Mononuclear cell (primary cell): Measurements from ENCODE around the gene CTBP1. TPM values are rescaled to one million over a fixed set of nuclear protein-coding genes. Genes with fewer than 3 reads are reported as not detected.

ENCODE experiments used
- H3K27me3 ChIP-seq: 2 replicates; pipeline ENCODE4 v1.6.0; 2011; ENCODE audit warnings: low read length, control low read depth; ENCODE audit not compliant: insufficient read depth
- H3K4me1 ChIP-seq: 2 replicates; pipeline ENCODE4 v1.5.1; 2011; ENCODE audit warnings: mild to moderate bottlenecking, low read length, control low read depth; ENCODE audit not compliant: insufficient read depth
- H3K4me3 ChIP-seq: 2 replicates; pipeline ENCODE4 v1.5.1; 2011; ENCODE audit warnings: mild to moderate bottlenecking, low read length, moderate library complexity
- H3K9me3 ChIP-seq: 2 replicates; pipeline ENCODE4 v1.5.1; 2011; ENCODE audit warnings: low read depth, mild to moderate bottlenecking, control low read depth, low read length
- total RNA-seq: library from RNA; depleted of rRNA; stranded (reverse); fragments of >200 nt; gene quantifications from one replicate; pipeline ENCODE4 v1.2.3, GENCODE V29; 2012

The CTBP1 gene
- total RNA-seq, 1 donor = 125 TPM

- Histone ChIP-seq H3K9me3 (no peaks in the 10 kb centered on the region), H3K4me1 (peaks cover 35% of the 10 kb centered on the region), H3K4me3 (peak overlapping the region; percentile 5)
Observed at GRCh38 chr4:1183985-1184773, 64.8 kb downstream of the CTBP1 start.

GRCh38 chr4:1182313-1182712, 66.6 kb downstream of the CTBP1 start:
- Histone ChIP-seq H3K9me3 (no peaks in the 10 kb centered on the region), H3K27me3 (no peaks in the 10 kb centered on the region), H3K4me1 (peaks cover 35% of the 10 kb centered on the region), H3K4me3 (no peak overlapping the region)

More at GRCh38 chr4:1183985-1184773, 64.8 kb downstream of the CTBP1 start:
- H3K27me3 ChIP-seq = no peaks in the 10 kb centered on the region

- H3K4me3 ChIP-seq = no peak overlapping the region
- H3K9me3 ChIP-seq = no peaks in the 10 kb centered on the region
- H3K4me1 ChIP-seq = peaks cover 26% of the 10 kb centered on the region
- H3K27me3 ChIP-seq = no peaks in the 10 kb centered on the region
Observed at GRCh38 chr4:1180663-1181062, 68.3 kb downstream of the CTBP1 start.

GRCh38 chr4:1179976-1180375, 69.0 kb downstream of the CTBP1 start:
- no peaks in the 10 kb centered on the region for H3K9me3 ChIP-seq
- H3K4me3 ChIP-seq = no peak overlapping the region
- H3K4me1 ChIP-seq = peaks cover 20% of the 10 kb centered on the region
- no peaks in the 10 kb centered on the region for H3K27me3 ChIP-seq

GRCh38 chr4:1179089-1179441, 69.9 kb downstream of the CTBP1 start:
- Histone ChIP-seq H3K4me3 (no peak overlapping the region), H3K4me1 (peaks cover 10% of the 10 kb centered on the region), H3K27me3 (no peaks in the 10 kb centered on the region), H3K9me3 (no peaks in the 10 kb centered on the region)

- Histone ChIP-seq H3K4me1 (peaks cover 5% of the 10 kb centered on the region), H3K9me3 (no peaks in the 10 kb centered on the region), H3K27me3 (no peaks in the 10 kb centered on the region), H3K4me3 (no peak overlapping the region)
Observed at GRCh38 chr4:1178300-1179088, 70.4 kb downstream of the CTBP1 start.

GRCh38 chr4:1177274-1178141, 71.4 kb downstream of the CTBP1 start:
- H3K4me1 ChIP-seq = peaks cover under 1% of the 10 kb centered on the region
- peaks cover 6% of the 10 kb centered on the region for H3K27me3 ChIP-seq
- H3K4me3 ChIP-seq = no peak overlapping the region
- H3K9me3 ChIP-seq = no peaks in the 10 kb centered on the region

GRCh38 chr4:1176398-1177273, 72.3 kb downstream of the CTBP1 start:
- Histone ChIP-seq H3K9me3 (no peaks in the 10 kb centered on the region), H3K4me1 (peaks cover 9% of the 10 kb centered on the region), H3K4me3 (no peak overlapping the region), H3K27me3 (peaks cover 14% of the 10 kb centered on the region)

GRCh38 chr4:1175635-1176229, 73.2 kb downstream of the CTBP1 start:
- Histone ChIP-seq H3K27me3 (peaks cover 18% of the 10 kb centered on the region), H3K9me3 (no peaks in the 10 kb centered on the region), H3K4me1 (peaks cover 15% of the 10 kb centered on the region), H3K4me3 (no peak overlapping the region)

GRCh38 chr4:1174941-1175634, 73.8 kb downstream of the CTBP1 start:
- Histone ChIP-seq H3K4me1 (peaks cover 21% of the 10 kb centered on the region), H3K4me3 (no peak overlapping the region), H3K27me3 (peaks cover 23% of the 10 kb centered on the region), H3K9me3 (no peaks in the 10 kb centered on the region)

- Histone ChIP-seq H3K4me3 (no peak overlapping the region), H3K27me3 (peaks cover 23% of the 10 kb centered on the region), H3K4me1 (peaks cover 23% of the 10 kb centered on the region), H3K9me3 (no peaks in the 10 kb centered on the region)
Observed at GRCh38 chr4:1172971-1173757, 75.8 kb downstream of the CTBP1 start.

GRCh38 chr4:1172228-1172851, 76.6 kb downstream of the CTBP1 start, which contains the start of gene SPON2:
SPON2 (minus strand) TSS chr4:1172583.
- Histone ChIP-seq H3K27me3 (peaks cover 23% of the 10 kb centered on the region), H3K4me3 (peak within 1 kb of the TSS; percentile 28), H3K9me3 (no peaks in the 10 kb centered on the region), H3K4me1 (peaks cover 29% of the 10 kb centered on the region)
